WTC11 (cell line): Measurements from ENCODE around the gene STAP2. TPM values are rescaled to one million over a fixed set of nuclear protein-coding genes. Genes with fewer than 3 reads are reported as not detected.
A peak's percentile ranks its signal among the peaks of the same experiment; 100 is the strongest.

Source experiments
- ATAC-seq: fragments of 200-7000 bp; cut with Tn5 transposase; 2 replicates; pipeline ENCODE4 v1.10.0; 2021; ENCODE audit warnings: mild to moderate bottlenecking, moderate library complexity
- CTCF ChIA-PET: fragments of 300-600 bp; sonication (Branson Sonifier 250); formaldehyde crosslinking; loops from one replicate; lab custom pipeline; 2021; ENCODE audit warnings: antibody characterized with exemption; lab: Charles Lee
- POLR2A ChIA-PET: fragments of 350-600 bp; sonication (Branson Sonifier 250); formaldehyde crosslinking; loops from one replicate; lab custom pipeline; 2021; ENCODE audit warnings: antibody characterized with exemption; lab: Charles Lee
- DNase-seq: peaks from one replicate; pipeline ENCODE4 v3.0.0; 2021; ENCODE audit warnings: low spot score
- H3K27ac Mint-ChIP-seq: 2 replicates; pipeline ENCODE4 v1.8.0; 2021; ENCODE audit warnings: mixed read lengths
- H3K27me3 Mint-ChIP-seq: 2 replicates; pipeline ENCODE4 v1.8.0; 2021; ENCODE audit warnings: low read depth, mild to moderate bottlenecking, moderate library complexity, mixed read lengths
- H3K36me3 Mint-ChIP-seq: 2 replicates; pipeline ENCODE4 v1.8.0; 2021; ENCODE audit warnings: mixed read lengths
- H3K4me1 Mint-ChIP-seq: 2 replicates; pipeline ENCODE4 v1.8.0; 2022; ENCODE audit warnings: mixed read lengths
- H3K4me3 Mint-ChIP-seq: 2 replicates; pipeline ENCODE4 v1.8.0; 2021; ENCODE audit warnings: mild to moderate bottlenecking, moderate library complexity, mixed read lengths
- H3K9me3 Mint-ChIP-seq: 2 replicates; pipeline ENCODE4 v1.8.0; 2021; ENCODE audit warnings: mixed read lengths
- ATF6 ChIP-seq: sonication (generic); formaldehyde crosslinking; IDR thresholded peaks from 2 replicates; pipeline ENCODE4 v1.8.1; 2023; ENCODE audit warnings: mild to moderate bottlenecking, missing genetic modification reagents
- E2F5 ChIP-seq: sonication (generic); formaldehyde crosslinking; IDR thresholded peaks from 2 replicates; pipeline ENCODE4 v1.8.1; 2022; ENCODE audit warnings: mild to moderate bottlenecking, moderate library complexity, missing genetic modification reagents
- ESRRA ChIP-seq: sonication (generic); formaldehyde crosslinking; IDR thresholded peaks from 2 replicates; pipeline ENCODE4 v1.8.1; 2022; ENCODE audit warnings: mild to moderate bottlenecking, missing genetic modification reagents, borderline replicate concordance
- IRF1 ChIP-seq: sonication (generic); formaldehyde crosslinking; IDR thresholded peaks from 2 replicates; pipeline ENCODE4 v1.8.0; 2023; ENCODE audit warnings: missing genetic modification reagents
- KAT7 ChIP-seq: sonication (generic); formaldehyde crosslinking; IDR thresholded peaks from 2 replicates; pipeline ENCODE4 v1.8.1; 2023; ENCODE audit warnings: missing genetic modification reagents, mild to moderate bottlenecking, borderline replicate concordance
- MLX ChIP-seq: sonication (generic); formaldehyde crosslinking; IDR thresholded peaks from 2 replicates; pipeline ENCODE4 v1.8.1; 2023; ENCODE audit warnings: mild to moderate bottlenecking, missing genetic modification reagents, moderate library complexity
- MXD4 ChIP-seq: fragments of 250-450 bp; sonication (Bioruptor Pico); IDR thresholded peaks from 2 replicates; pipeline ENCODE4 v1.8.0; 2021; ENCODE audit warnings: mild to moderate bottlenecking, moderate library complexity, borderline replicate concordance
- NR1H2 ChIP-seq: sonication (generic); formaldehyde crosslinking; IDR thresholded peaks from 2 replicates; pipeline ENCODE4 v1.9.0; 2021; ENCODE audit warnings: mild to moderate bottlenecking, moderate library complexity, missing genetic modification reagents
- PREB ChIP-seq: sonication (generic); formaldehyde crosslinking; IDR thresholded peaks from 2 replicates; pipeline ENCODE4 v1.8.1; 2022; ENCODE audit warnings: mild to moderate bottlenecking, missing genetic modification reagents, moderate library complexity, borderline replicate concordance
- SMAD4 ChIP-seq: sonication (generic); formaldehyde crosslinking; IDR thresholded peaks from 2 replicates; pipeline ENCODE4 v1.8.0; 2022; ENCODE audit warnings: mild to moderate bottlenecking, missing genetic modification reagents
- TEAD4 ChIP-seq: sonication (generic); formaldehyde crosslinking; IDR thresholded peaks from 2 replicates; pipeline ENCODE4 v1.8.0; 2022; ENCODE audit warnings: mild to moderate bottlenecking, missing genetic modification reagents
- TP53 ChIP-seq: sonication (generic); formaldehyde crosslinking; IDR thresholded peaks from 2 replicates; pipeline ENCODE4 v1.8.1; 2023; ENCODE audit warnings: mild to moderate bottlenecking, missing genetic modification reagents
- ZBTB43 ChIP-seq: sonication (generic); formaldehyde crosslinking; IDR thresholded peaks from 2 replicates; pipeline ENCODE4 v1.8.1; 2023; ENCODE audit warnings: mild to moderate bottlenecking, missing genetic modification reagents
- ZNF532 ChIP-seq: fragments of 250-450 bp; sonication (Bioruptor Pico); IDR thresholded peaks from 2 replicates; pipeline ENCODE4 v1.9.0; 2021; ENCODE audit warnings: mild to moderate bottlenecking, borderline replicate concordance
- total RNA-seq: library from RNA; stranded (reverse); gene quantifications from 3 replicates; pipeline ENCODE4 v1.2.3, GENCODE V29; 2021

The STAP2 gene
- total RNA-seq, 1 experiment from 2014 or later = 18.2 TPM

GRCh38 chr19:4334929-4335570 is 3.6 kb downstream of the STAP2 start (continued):
- TF ChIP-seq ESRRA (no peak), KAT7 (CRISPR knock-in tag) (no peak), TEAD4 (CRISPR knock-in tag) (no peak), MXD4 (CRISPR knock-in tag) (no peak), MLX (CRISPR knock-in tag) (no peak), TP53 (no peak), E2F5 (CRISPR knock-in tag) (no peak)

- peaks cover 8% of the 10 kb centered on the region for H3K27me3 Mint-ChIP-seq
- H3K36me3 Mint-ChIP-seq = peaks cover 9% of the 10 kb centered on the region
- 0 out of 2 replicates have a peak overlapping the region, but pooled peaks have one; percentile 10 for H3K4me3 Mint-ChIP-seq
- H3K9me3 Mint-ChIP-seq = peaks cover 8% of the 10 kb centered on the region
- ChIA-PET CTCF (interaction anchor here (0.5 to 1.3 kb wide), 2 partner anchors 14 to 69 kb away, joined by 4 to 6 read pairs; partner anchors contain the start of gene MPND), POLR2A (no interaction called here)
- H3K27ac Mint-ChIP-seq = no peak overlapping the region
- TF ChIP-seq ZBTB43 (CRISPR knock-in tag) (no peak), IRF1 (CRISPR knock-in tag) (no peak), NR1H2 (CRISPR knock-in tag) (no peak), MLX (CRISPR knock-in tag) (no peak), PREB (CRISPR knock-in tag) (no peak), ATF6 (no peak), ZNF532 (CRISPR knock-in tag) (no peak), SMAD4 (CRISPR knock-in tag) (no peak)
- DNase-seq (no peak), ATAC-seq (no peak)
- peaks cover 12% of the 10 kb centered on the region for H3K4me1 Mint-ChIP-seq
Observed at GRCh38 chr19:4329858-4330257, 8.8 kb downstream of the STAP2 start.
